T-helper 22 cell (primary cell): ENCODE results near the gene FAM83E.

ENCODE experiments used
- DNase-seq: peaks from one replicate; pipeline ENCODE4 v3.0.0-alpha.2; 2020; ENCODE audit warnings: low read depth

The FAM83E gene

DNA sequence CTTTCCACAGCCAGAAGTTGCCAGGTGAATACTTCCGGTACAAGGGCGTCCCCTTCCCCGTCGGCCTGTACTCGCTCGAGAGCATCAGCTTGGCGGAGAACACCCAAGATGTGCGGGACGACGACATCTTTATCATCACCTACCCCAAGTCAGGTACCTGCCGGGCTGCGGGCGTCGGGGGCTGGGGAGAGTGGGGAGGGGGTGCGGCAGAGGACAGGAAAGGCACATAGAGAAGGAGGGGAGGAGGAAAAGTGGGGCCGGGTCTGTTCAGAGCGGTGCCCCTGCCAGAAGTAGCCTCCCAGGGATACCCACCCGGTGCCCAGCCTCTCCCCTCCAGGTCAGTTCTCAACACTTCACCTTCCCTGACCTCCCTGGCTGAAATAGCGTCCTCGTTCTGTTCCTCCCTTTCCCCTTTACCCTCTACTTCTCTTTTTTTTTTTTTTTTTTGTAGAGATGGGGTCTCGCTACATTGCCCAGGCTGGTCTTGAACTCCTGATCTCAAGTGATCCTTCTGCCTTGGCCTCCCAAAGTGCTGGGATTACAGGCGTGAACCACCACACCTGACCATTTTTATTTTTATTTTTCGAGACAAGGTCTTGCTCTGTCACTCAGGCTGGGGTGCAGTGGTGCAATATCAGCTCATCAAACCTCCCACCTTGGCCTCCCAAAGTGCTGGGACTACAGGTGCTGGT lies 38.8 kb downstream of the FAM83E start:
- no peak for DNase-seq

DNA sequence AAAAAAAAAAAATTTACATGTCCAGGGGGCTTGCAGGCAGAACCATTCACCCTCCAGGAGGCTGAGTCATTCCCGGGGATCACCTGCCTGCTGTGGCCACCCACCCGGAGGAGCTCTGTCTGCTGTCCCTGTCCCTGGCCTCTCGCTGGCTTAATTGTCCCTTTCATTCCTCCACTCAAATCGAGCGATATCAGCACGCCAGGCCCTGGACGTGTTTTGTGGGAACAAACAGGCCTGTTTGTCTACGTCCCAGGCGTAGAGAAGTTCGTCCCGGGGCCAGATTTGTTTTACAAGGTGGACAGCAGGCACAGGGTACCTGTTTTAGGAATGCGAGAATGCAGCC lies 41.7 kb downstream of the FAM83E start:
- no peak for DNase-seq

DNA sequence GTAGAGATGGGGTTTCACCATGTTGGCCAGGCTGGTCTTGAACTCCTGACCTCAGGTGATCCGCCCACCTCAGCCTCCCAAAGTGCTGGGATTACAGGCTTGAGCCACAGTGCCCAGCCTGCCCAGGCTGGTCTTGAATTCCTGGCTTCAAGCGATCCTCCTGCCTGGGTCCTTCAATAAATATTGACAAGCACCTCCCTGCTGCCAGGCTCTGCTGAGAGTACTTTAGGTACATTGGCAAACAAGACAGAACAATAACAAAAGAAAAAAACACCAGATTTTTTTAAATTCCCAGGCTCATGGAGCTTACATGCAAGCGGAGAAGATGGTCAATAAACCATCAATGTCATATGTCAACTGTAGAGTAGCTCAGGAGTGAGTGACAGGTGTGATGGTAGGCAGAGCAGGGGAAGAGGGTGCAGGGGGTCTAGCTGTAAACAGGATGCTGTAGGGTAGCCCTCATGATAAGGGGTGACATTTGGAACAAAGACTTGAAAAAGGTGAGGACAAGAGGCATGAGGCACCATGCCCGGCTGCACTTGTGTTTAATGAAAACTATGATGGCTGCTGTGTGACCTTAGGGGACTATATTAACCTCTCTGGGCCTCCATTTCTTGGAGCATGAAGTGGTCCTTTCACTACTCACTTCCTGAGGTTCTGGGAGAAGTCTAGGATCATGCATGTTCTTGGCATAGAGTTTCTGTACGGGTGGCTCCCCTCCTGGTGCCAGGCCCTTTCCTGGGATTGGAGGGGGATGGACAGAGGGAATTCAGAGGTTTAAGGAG lies 43.3 kb downstream of the FAM83E start:
- DNase-seq: no peak

GRCh38 chr19:48569814-48570213 lies 45.1 kb downstream of the FAM83E start:
- no peak for DNase-seq

- no peak for DNase-seq
Observed at GRCh38 chr19:48568345-48568886, 46.5 kb downstream of the FAM83E start.

DNA sequence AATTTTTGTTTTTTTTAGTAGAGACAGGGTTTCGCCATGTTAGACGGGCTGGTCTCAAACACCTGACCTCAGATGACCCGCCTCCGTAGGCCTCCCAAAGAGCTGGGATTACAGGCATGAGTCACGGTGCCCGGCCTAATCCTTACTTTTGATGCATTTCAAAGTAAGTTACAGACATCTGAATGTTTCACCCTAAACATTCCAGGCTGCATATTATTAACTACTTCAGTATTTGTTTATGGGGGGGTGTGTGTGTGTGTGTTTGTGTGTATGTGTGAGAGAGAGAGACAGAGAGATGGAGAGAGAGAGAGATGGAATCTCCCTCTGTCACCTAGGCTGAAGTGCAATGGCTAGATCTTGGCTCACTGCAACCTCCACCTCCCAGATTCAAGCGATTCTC lies 49.8 kb downstream of the FAM83E start:
- no peak for DNase-seq
